H1 (cell line): Measurements from ENCODE around the gene FAM221B. TPM values are rescaled to one million over a fixed set of nuclear protein-coding genes. Genes with fewer than 3 reads are reported as not detected.

ENCODE experiments used
- ASH2L ChIP-seq: fragments of 200-600, 300-600 bp; sonication (generic); IDR thresholded peaks from one replicate; pipeline ENCODE4 v1.7.1; 2017; ENCODE audit warnings: low read length
- CBX5 ChIP-seq: fragments of 300-800, 300-1000 bp; sonication (generic); IDR thresholded peaks from 2 replicates; pipeline ENCODE4 v1.7.1; 2016; ENCODE audit warnings: antibody characterized with exemption, low read length, low read depth
- CHD2 ChIP-seq: IDR thresholded peaks from 2 replicates; pipeline ENCODE4 v1.6.1; 2012; ENCODE audit warnings: low read length, improper control_type of control experiment
- GTF2F1 ChIP-seq: IDR thresholded peaks from 2 replicates; pipeline ENCODE4 v1.6.1; 2012; ENCODE audit warnings: low read depth, low read length, improper control_type of control experiment, borderline replicate concordance
- KDM4A ChIP-seq: IDR thresholded peaks from one replicate; pipeline ENCODE4 v1.7.1; 2012; ENCODE audit warnings: low read depth, mild to moderate bottlenecking, moderate library complexity, low read length, inconsistent platforms; ENCODE audit not compliant: severe bottlenecking
- NRF1 ChIP-seq: IDR thresholded peaks from 2 replicates; pipeline ENCODE4 v1.6.1; 2011; ENCODE audit warnings: mild to moderate bottlenecking, low read depth, low read length, improper control_type of control experiment
- PHF8 ChIP-seq: fragments of 200-600 bp; sonication (generic); conservative IDR thresholded peaks from 2 replicates; pipeline ENCODE4 v1.7.1; 2012; ENCODE audit warnings: low read depth, mild to moderate bottlenecking, inconsistent platforms, low read length, moderate library complexity
- POLR2A ChIP-seq, 2 experiments: IDR thresholded peaks; 1 replicate in 1 of 2; 2 replicates in 1 of 2; pipeline ENCODE4 v1.6.1; 2011; ENCODE audit warnings: low read depth in 2 of 2, low read length in 2 of 2, mild to moderate bottlenecking in 2 of 2; ENCODE audit errors: control extremely low read depth in 1 of 2
- POU5F1 ChIP-seq: IDR thresholded peaks from 2 replicates; pipeline ENCODE4 v1.6.1; 2011; ENCODE audit warnings: low read depth, mild to moderate bottlenecking, low read length, moderate library complexity
- RAD21 ChIP-seq, 2 experiments: IDR thresholded peaks in 1 of 2; conservative IDR thresholded peaks in 1 of 2; 2 replicates each; pipeline ENCODE4 v1.6.1; 2011; ENCODE audit warnings: low read depth in 2 of 2, low read length in 2 of 2, improper control_type of control experiment in 1 of 2, inconsistent platforms in 1 of 2, mild to moderate bottlenecking in 1 of 2, moderate library complexity in 1 of 2
- RBBP5 ChIP-seq: IDR thresholded peaks from 2 replicates; pipeline ENCODE4 v1.7.1; 2012; ENCODE audit warnings: low read depth, mild to moderate bottlenecking, inconsistent platforms, low read length, moderate library complexity, borderline replicate concordance
- RFX5 ChIP-seq: IDR thresholded peaks from 2 replicates; pipeline ENCODE4 v1.6.1; 2011; ENCODE audit warnings: low read depth, low read length, improper control_type of control experiment, borderline replicate concordance
- RNF2 ChIP-seq: fragments of 200-900, 300-1000 bp; sonication (generic); IDR thresholded peaks from 2 replicates; pipeline ENCODE4 v1.7.1; 2016; ENCODE audit warnings: borderline replicate concordance, low read depth, mild to moderate bottlenecking, antibody characterized with exemption, low read length; ENCODE audit not compliant: poor library complexity, severe bottlenecking; ENCODE audit errors: missing control alignments
- SIRT6 ChIP-seq: IDR thresholded peaks from one replicate; pipeline ENCODE4 v1.7.1; 2012; ENCODE audit warnings: low read length, inconsistent platforms
- SIX5 ChIP-seq: IDR thresholded peaks from 2 replicates; pipeline ENCODE4 v1.6.1; 2011; ENCODE audit warnings: mild to moderate bottlenecking, low read depth, low read length
- SP2 ChIP-seq: IDR thresholded peaks from 2 replicates; pipeline ENCODE4 v1.6.1; 2012; ENCODE audit warnings: mild to moderate bottlenecking, low read length, inconsistent platforms
- SRF ChIP-seq: IDR thresholded peaks from 2 replicates; pipeline ENCODE4 v1.6.1; 2011; ENCODE audit warnings: mild to moderate bottlenecking, low read depth, low read length, moderate library complexity
- TCF12 ChIP-seq: IDR thresholded peaks from 2 replicates; pipeline ENCODE4 v1.6.1; 2011; ENCODE audit warnings: low read depth, mild to moderate bottlenecking, low read length
- USF2 ChIP-seq: IDR thresholded peaks from 2 replicates; pipeline ENCODE4 v1.6.1; 2011; ENCODE audit warnings: low read length, improper control_type of control experiment
- polyA plus RNA-seq, 7 experiments: library from polyadenylated mRNA; depleted of rRNA in 3 of 7; stranded (reverse) in 5 of 7; unstranded in 2 of 7; fragments of >200 nt in 5 of 7; fragments of 200-250 nt in 2 of 7; gene quantifications; 1 replicate in 5 of 7; 2 replicates in 1 of 7; 4 replicates in 1 of 7; pipeline versions ENCODE4 v1.2.1 to v1.2.3, GENCODE V29; 2011 to 2013; ENCODE audit warnings: missing spikeins in 2 of 7, mixed read lengths in 2 of 7
- total RNA-seq: library from RNA; stranded (reverse); fragmentation: NEBNext Ultra II Directional; extraction: Animal tissue kit (Norgen Biotek cat#: 25700); gene quantifications from 2 replicates; pipeline ENCODE4 v1.2.1, GENCODE V29; 2021

FAM221B gene
- total and polyA plus RNA-seq, 2 of the 8 experiments (the other 6 are each of a cell fraction or from before 2014, with no cell fraction given), result not detected

DNA sequence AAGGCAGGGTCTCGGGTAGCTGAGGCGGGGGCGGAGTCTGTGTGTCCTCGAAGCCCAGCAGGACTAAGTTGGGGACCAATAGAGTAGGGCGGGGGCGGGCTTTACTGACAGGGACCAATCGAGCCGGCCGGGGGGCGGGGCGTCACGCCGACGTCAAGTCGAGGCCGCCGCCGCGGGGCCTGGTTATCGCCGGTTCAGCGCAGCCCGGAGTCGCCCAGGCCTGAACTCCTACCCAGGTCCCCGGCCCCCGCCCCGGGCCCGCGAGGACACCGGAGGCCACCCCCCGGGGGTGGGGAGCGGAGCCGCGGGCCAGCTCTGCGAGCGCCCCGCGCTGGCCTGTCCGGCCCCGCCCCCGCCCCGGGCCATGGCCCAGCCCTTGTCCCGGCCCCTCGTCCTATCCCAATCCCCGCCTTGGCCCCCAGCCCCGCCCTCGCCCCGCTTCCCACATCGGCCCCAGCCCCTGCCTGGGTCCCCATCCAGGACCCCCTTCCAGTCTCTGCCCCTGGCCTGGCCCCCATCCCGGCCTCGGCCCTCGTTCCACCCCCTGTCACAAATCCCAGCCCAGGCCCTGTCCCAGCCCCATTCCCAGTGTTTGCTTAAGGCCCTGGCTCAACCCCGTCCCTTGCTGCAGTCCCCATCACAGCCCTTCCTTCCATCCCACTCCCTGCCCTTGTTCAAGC lies 692 bp upstream of the FAM221B start, which contains the start of gene TMEM8B (continued):
- TF ChIP-seq USF2 (no peak), RFX5 (no peak), KDM4A (peak; percentile 79), NRF1 (no peak), SIX5 (no peak), CHD2 (no peak), GTF2F1 (no peak), PHF8 (no peak), RAD21 (IDR thresholded peaks at IDR 0.05 in 1 of 2, conservative IDR thresholded peaks at IDR 0.05 in 1 of 2; ENCODE audit: low read depth in 2 of 2, low read length in 2 of 2) (no peak), POLR2A (IDR thresholded peaks at IDR 0.05; ENCODE audit: control extremely low read depth in 1 of 2, low read depth in 2 of 2, low read length in 2 of 2) (no peak), TCF12 (no peak), POU5F1 (no peak), SRF (no peak), SP2 (no peak), SIRT6 (no peak), RBBP5 (no peak), ASH2L (no peak), CBX5 (no peak), RNF2 (no peak)
